D341Med (cell line): Measurements from ENCODE around the gene FHL3.
"Not testable (repeated sequence)": the region's sequence is repeated elsewhere in the genome, so short reads cannot be mapped to it uniquely, and the experiment has no call there.

Source experiments
- DNase-seq: peaks from one replicate; pipeline ENCODE4 v3.0.0; 2012; ENCODE audit warnings: low spot score

The FHL3 gene

GRCh38 chr1:38034871-38035270 lies 29.6 kb upstream of the FHL3 start:
- DNase-seq = no peak

GRCh38 chr1:38032992-38033391 lies 27.7 kb upstream of the FHL3 start:
- not testable (repeated sequence) for DNase-seq

DNA sequence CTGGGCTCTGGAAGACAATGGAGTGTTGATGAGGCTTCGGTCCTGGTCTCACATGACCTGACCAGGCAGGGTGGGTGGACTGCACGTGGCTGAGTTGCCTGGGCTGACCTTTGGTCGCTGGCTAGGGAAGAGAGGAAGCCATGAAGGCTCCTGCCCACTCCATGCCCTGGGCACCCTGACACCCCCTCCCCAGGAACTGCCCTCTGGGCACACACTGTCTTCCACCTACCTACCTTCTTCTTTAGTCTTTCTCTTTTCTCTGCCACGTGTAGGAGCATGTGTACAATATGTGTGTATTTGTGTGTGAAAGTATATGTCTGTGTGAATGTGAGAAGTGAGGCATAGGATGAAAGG lies 26.2 kb upstream of the FHL3 start:
- DNase-seq = no peak

DNA sequence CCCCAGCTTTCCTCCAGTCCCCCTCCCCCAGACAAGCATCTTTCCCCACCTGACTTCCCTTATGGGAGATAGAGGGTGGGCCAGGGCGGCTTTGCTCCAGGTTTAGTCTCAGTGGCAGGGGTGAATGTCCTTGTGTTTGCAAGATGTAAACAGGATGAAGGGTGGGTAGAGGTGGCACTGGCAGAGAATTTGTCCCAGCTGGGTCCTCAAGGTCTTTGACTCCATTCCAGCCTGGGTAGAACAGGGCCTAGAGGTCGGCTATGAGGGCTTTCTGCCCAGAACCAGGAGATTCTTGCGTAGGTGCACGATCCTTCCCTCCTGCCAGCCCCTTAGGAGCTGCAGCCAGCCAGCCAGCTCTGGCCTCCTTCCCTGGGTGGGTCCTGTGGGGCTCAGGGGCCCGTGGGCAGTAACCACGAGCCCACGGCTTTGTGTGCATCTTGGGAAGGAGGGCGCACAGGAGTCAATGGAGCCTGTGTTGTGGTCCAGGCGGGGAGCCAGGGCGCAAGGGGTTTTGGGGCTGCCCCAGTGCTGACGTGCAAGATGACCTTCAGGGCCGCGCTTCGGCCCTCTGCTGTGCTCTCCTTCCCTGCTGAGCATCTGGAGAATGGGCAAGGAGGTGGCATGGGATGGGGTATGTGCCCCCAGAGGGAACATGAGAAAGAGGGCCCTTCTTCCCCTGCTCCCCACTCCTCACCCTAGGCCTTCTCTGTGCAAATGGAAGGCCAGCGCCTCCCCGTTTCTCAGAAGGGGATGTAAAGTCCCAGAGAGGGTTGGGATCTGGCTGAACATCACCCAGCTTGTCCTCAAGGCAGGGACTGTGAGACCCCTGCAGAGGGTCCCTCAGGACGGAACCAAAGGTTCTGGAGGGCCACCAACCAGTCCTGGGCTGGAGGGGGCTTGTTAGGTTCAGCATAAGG lies 25.5 kb upstream of the FHL3 start:
- DNase-seq = no peak

- no peak for DNase-seq
Measured at GRCh38 chr1:38029685-38030511, 24.6 kb upstream of the FHL3 start.

DNA sequence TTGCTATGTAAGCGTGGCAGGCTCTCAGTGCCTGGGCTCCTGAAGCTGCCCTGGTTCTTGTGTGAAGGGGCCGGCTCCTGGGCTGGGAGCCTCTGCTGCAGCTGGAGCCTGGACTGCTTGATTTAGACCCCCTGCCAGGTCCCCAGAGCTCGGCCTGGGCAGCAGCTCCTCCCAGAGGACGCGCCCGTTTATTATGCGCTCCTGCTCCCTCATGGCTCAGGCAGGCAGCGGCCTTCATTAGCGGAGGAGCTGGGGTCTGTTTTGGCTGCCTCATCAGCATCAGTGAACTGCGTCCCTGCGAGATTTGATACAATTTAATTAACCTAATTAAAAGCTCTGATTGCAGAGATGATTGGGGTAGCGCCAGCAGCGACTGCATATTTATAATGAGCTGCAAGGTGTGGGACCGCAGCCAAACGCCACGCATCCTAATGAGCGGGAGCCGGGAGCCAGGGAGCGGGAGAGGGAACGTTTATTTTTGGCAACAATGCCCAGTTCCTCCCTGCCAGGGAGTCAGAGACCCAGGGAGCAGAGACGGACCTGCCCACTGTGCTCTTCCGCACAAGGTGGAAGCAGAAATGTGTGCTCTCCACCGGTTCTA lies 23.9 kb upstream of the FHL3 start:
- DNase-seq = peak; percentile 71

GRCh38 chr1:38028671-38029070 lies 23.4 kb upstream of the FHL3 start:
- peak; percentile 49 for DNase-seq

DNA sequence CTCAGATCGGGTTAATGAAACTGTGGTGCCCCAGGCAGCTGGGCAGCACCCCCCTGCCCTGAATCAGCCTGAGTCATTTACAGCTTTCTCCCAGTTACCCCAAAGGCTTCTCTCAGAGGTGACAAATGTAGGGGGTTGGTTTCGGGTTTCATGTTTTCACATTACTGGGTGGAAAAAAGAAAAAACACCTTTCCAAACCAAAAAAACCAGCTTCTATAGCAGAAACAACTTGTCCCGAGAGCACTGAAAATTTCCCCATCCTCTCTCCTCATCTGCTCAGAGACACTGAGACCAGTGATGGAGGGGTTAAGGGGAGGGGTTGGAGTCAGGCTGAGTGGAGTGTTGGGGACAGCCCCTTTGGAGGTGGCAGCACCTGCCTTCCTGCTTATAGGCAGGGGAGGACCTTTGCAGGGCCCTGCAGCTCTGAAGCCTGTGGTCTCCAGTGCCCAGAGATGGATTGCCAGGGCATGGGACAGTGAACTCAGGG lies 22.8 kb upstream of the FHL3 start:
- no peak for DNase-seq

- no peak for DNase-seq
Measured at GRCh38 chr1:38027201-38028104, 22.1 kb upstream of the FHL3 start.

DNA sequence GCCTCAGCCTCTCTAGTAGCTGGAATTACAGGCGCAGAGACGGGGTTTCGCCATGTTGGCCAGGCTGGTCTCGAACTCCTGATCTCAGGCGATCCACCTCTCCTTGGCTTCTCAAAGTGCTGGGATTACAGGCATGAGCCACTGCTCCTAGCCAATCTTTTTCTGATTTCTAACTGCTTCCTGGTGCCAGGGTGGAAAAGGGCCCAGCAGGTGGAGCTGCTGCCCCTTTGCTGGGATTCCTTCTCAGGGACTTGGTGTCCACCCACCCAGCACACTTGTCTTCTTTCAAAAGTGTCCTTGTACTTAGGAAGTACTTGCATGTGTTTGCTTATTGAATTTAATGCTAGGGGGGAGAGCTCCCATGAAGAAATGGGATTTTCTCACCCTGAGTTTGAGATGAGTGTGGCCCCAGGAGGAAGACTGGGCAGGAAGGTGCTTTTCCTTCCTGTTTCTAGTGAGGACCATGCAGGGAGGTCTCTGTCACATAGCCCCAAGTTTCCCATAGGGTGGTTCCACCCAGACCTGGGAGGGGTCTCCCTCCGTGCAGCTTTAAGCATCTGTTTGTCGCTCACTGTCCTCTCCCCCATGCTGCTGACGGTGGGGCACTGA lies 21.4 kb upstream of the FHL3 start:
- peak; percentile 68 for DNase-seq

GRCh38 chr1:38025664-38026063 lies 20.4 kb upstream of the FHL3 start:
- DNase-seq = no peak

DNA sequence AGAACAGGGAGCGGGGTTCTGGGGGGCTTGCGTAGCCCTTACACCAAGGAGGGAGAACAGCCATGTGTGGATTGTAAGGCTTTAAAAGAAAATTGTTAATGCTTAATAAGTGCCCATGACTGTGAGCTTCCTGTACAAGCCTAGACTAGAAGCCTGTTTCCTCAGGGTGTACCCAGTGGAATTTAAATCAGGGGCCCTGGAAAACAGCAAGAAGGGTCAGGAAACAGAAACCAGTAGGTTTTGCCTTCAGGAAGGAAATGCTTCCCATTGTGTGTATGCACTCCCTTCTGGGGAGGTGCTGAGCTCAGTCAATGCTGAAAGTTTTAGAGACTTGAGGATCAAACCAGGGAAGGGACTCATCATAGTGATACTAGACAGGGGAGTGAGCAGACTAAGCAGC lies 19.9 kb upstream of the FHL3 start:
- no peak for DNase-seq

GRCh38 chr1:38022810-38023209 lies 17.5 kb upstream of the FHL3 start:
- DNase-seq = no peak

DNA sequence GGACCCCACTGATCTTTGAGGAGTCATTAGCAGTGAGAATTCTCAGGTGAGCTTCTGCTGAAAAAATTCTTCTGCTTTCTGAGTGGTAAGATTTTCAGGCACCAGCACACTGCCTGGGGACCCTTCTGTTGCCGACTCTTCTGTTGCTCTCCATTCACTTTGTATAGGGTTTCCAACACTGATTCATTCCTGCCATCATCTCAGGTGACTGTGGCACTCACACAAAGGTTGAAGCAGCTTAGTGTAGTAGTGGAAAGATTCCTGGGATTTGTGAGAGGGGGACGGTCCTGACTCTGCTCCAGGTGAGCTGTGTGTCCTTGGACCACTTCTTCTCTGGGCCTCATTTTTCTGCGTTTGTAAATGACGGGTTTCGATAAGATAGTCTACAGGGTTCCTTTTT lies 16.7 kb upstream of the FHL3 start:
- no peak for DNase-seq

DNA sequence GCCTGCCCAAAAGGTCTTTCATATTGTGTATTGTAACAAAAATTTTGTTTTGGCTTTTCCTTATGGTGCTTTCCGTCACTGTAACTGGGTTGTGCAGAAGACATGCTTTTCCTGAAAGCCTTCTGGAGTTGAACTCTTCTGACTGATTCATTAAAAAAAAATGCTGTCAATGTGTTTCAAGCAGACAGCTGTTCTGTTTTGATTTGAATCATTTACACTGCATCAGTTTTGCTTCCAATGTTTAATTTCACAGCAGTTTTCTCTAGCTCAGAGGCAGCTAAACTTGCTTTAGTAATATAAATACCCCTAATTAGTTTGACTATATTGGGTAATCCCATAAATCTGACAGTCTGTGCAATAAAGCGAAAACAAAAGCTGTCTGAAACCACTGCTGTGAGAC lies 15.1 kb upstream of the FHL3 start:
- no peak for DNase-seq

DNA sequence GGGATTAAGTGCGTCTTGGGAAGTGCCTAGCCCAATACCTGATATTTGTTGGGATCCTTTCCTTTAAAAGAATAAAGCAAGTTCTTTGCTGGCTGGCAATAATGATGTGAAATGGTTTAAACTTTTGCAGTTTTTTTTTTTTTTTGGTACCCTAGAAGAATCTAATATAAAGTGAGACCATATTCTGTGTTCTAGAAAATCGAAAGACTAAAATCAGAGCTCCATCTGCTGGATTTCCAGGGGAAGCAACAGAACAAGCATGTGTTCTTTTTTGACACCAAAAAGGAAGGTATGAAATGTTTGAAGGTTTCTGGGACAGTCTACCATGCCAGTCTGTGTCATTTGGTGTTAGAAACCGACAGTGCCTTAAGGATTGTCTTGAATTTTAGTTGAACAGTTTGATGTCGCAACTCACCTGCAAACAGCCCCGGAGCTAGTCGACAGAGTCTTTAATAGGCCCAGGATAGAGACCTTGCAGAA lies 13.6 kb upstream of the FHL3 start:
- no peak for DNase-seq

DNA sequence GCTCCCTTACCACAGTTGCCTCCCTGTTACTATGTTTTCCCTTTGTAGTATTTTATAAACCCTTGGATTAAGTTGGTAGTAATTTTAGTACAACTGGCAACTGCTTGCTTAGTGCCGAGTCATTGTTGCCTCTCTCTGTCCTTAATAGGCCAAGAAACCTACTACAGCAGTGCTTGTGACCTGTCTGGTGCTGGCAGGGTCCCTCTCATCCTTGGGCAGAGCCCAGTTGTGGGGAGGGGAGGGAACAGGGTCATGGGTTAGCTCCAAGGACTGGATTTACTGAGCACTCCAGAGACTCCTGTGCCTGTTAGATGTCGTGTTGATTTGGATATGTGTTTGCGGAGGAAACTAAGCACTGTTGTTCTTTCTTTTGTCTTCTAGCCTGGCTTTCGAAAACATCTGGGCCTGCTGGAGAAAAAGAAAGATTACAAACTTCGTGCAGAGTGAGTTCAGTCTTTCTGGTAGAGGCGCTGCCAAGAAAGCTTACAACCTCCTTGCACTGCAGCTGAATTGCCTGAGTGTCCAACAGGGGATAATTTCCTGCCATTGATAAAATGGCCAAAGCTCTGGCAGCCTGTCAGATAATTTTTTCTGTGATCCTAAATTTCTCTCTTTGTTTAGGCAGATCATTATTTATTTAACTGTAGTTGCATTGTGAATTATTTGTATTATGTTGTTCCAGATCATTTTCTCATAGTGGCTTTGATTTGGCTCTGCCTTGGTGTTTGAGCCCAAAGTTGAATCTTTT lies 10.8 kb upstream of the FHL3 start:
- DNase-seq = no peak

DNA sequence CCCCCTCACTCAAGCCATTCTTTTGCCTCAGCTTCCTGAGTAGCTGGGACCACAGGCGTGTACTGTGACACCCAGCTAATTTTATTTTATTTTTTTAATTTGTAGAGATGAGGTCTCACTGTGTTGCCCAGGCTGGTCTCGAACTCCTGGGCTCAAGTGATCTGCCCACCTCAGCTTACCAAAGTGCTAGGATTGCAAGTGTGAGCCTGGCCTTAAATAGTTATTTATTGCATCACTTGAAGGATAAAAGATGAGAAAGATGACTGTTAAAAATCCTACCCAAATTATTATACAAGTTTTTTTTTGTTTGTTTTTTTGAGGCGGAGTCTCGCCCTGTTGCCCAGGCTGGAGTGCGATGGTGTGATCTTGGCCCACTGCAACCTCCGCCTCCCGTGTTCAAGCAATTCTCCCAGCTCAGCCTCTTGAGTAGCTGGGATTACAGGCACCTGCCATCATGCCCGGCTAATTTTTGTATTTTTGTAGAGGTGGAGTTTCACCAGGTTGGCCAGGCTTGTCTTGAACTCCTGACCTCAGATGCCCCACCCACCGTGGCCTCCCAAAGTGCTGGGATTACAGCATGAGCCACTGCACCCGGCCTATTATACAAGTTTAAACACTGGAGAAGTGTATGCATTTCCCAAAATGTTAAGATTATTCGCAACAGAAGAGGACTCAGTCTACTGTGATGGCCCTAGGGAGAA lies 9.6 kb upstream of the FHL3 start:
- no peak for DNase-seq

- DNase-seq = no peak
Measured at GRCh38 chr1:38014171-38014570, 8.9 kb upstream of the FHL3 start.

- no peak for DNase-seq
Measured at GRCh38 chr1:38013227-38013622, 7.9 kb upstream of the FHL3 start.
